ENCODE measurements around the gene ZNF561. TPM values are rescaled to one million over a fixed set of nuclear protein-coding genes. Genes with fewer than 3 reads are reported as not detected.

Gene ZNF561
- total RNA-seq, 6 experiments from 2014 or later = 25.0 to 31.6 (median 26.3) TPM

DNA sequence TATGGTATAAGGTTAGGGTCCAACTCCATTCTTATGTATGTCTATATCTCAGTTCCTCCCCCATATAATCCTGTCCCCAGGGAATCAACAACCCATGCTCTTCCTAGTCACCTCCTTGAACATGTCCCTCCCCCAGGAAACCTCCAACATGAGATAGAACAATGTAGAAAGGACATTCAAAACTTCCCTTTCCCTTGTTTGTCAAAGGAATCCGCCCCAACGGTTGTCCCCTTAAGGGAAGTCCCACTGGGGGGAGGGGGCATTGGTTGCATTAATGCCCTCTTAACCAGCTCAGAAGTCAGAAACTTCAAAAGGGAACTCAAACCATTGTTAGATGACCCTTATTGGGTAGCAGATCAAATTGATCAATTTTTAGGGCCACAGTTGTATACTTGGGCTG is 6.8 kb upstream of the ZNF561 start:
- TF ChIP-seq, protein P1, sequence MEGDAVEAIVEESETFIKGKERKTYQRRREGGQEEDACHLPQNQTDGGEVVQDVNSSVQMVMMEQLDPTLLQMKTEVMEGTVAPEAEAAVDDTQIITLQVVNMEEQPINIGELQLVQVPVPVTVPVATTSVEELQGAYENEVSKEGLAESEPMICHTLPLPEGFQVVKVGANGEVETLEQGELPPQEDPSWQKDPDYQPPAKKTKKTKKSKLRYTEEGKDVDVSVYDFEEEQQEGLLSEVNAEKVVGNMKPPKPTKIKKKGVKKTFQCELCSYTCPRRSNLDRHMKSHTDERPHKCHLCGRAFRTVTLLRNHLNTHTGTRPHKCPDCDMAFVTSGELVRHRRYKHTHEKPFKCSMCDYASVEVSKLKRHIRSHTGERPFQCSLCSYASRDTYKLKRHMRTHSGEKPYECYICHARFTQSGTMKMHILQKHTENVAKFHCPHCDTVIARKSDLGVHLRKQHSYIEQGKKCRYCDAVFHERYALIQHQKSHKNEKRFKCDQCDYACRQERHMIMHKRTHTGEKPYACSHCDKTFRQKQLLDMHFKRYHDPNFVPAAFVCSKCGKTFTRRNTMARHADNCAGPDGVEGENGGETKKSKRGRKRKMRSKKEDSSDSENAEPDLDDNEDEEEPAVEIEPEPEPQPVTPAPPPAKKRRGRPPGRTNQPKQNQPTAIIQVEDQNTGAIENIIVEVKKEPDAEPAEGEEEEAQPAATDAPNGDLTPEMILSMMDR (IDR thresholded peaks at IDR 0.05) = no peak
- Mint-ChIP-seq H3K9me3 (no peaks in the 10 kb centered on the region), H3K4me3 (no peak overlapping the region), H3K4me1 (ENCODE audit: low read depth) (peaks cover 16% of the 10 kb centered on the region; the same call in 1 of the 2 replicates), H3K27ac (no peak overlapping the region), H3K36me3 (ENCODE audit: low read depth) (peaks cover 26% of the 10 kb centered on the region), H3K27me3 (ENCODE audit: insufficient read depth) (peaks cover 1% of the 10 kb centered on the region; the same call in 1 of the 2 replicates)
- DNase-seq = no peak

DNA sequence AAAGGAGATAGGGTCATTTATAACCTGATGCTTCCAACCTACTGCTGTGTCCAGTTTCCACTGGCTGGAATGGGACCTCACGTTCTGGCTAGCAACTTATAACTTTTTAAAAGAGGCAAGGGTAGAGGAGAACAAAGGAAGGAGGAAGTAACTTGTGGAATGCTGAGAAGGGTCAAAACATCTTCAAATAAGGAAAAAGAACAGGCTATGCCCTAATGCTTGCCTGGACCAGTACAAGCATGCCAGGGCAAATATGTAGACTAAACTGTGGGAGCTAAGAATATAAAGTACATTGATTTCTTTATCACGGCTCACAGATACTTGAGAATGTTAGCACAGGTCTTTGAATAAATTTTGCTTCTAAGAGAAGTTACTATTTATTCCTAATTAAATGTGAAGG is 1.5 kb upstream of the ZNF561 start:
- Mint-ChIP-seq H3K4me1 (ENCODE audit: low read depth) (peaks cover 30% of the 10 kb centered on the region), H3K36me3 (ENCODE audit: low read depth) (peaks cover 28% of the 10 kb centered on the region), H3K9me3 (peaks cover 8% of the 10 kb centered on the region; the same call in 1 of the 2 replicates), H3K27ac (peak overlapping the region; percentile 61), H3K4me3 (peak overlapping the region; percentile 53), H3K27me3 (ENCODE audit: insufficient read depth) (peaks cover 5% of the 10 kb centered on the region)
- TF ChIP-seq, protein P1 (IDR thresholded peaks at IDR 0.05) = no peak
- DNase-seq = no peak

DNA sequence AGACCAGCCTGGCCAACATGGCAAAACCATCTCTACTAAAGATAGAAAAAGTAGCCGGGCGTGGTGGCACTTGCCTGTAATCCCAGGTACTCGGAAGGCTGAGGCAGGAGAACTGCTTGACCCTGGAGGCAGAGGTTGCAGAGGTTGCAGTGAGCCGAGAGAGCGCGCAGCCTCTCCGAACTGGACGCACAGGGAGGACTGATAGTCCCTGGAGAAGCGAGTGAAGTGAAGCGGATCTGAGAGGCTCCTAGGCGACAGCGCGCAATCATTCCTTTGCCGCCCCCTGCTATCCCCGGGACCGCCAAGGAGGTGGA is 233 bp downstream of the ZNF561 start:
- peak overlapping the region; percentile 100 for H3K27ac Mint-ChIP-seq
- H3K36me3 Mint-ChIP-seq (ENCODE audit: low read depth) = peaks cover 33% of the 10 kb centered on the region
- H3K4me3 Mint-ChIP-seq = peak overlapping the region; percentile 100

DNA sequence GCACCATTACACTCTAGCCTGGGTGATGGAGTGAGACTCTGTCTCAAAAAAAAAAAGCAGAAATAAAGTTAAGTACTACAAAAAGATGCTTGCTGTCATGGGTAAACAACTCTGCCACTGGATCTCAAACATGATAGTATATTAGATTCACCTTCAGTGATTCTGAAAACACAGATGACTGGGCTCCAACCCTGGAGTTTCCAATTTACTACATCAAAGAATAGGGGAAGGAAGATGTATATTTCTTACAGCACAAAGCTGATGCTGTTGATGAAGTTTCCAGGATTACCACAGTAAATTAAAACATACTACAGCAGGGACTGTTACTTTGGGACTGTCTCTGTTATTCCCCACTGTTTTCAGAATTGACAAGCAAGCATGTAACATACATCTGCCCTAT is 5.2 kb downstream of the ZNF561 start:
- Mint-ChIP-seq H3K4me1 (ENCODE audit: low read depth) (no peaks in the 10 kb centered on the region), H3K27me3 (ENCODE audit: insufficient read depth) (no peaks in the 10 kb centered on the region; the same call in 1 of the 2 replicates), H3K4me3 (no peak overlapping the region), H3K9me3 (peaks cover 31% of the 10 kb centered on the region), H3K27ac (no peak overlapping the region), H3K36me3 (ENCODE audit: low read depth) (peaks cover 62% of the 10 kb centered on the region)
- no peak for DNase-seq
- TF ChIP-seq, protein P1 (IDR thresholded peaks at IDR 0.05) = no peak

More for the DNA sequence above, 233 bp downstream of the ZNF561 start:
- no peak for DNase-seq
- TF ChIP-seq, protein P1 (IDR thresholded peaks at IDR 0.05) = no peak
- Mint-ChIP-seq H3K27me3 (ENCODE audit: insufficient read depth) (peaks cover 4% of the 10 kb centered on the region), H3K9me3 (peaks cover 8% of the 10 kb centered on the region; the same call in 1 of the 2 replicates), H3K4me1 (ENCODE audit: low read depth) (peaks cover 26% of the 10 kb centered on the region)

DNA sequence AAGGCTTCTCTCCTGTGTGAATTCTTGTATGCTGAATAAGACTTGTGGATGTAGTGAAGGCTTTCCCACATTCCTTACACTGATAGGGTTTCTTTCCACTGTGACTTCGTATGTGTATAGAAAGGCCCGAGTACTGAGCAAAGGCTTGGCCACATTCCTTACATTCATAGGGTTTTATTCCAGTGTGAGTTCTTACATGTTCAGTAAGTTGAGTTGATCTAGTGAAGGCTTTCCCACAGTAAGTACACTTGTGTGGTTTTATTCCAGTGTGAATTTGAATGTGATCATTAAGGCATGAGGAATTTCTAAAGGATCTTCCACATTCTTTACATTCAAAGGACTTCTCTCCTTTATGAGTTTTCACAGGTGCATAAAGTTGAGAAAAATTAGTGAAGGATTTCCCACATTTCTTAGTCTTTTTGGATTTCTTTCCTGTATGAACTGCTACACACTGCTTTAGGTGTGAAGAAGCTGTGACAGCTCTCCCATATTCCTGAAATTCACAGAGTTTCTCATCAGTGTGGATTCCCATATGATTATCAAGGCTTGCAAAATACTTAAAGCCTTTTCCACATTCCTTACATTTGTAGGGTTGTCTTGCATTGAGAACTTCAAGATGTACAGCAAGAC is 10.4 kb downstream of the ZNF561 start:
- H3K4me1 Mint-ChIP-seq (ENCODE audit: low read depth) = no peaks in the 10 kb centered on the region
- H3K27ac Mint-ChIP-seq = no peak overlapping the region
- peaks cover 2% of the 10 kb centered on the region; the same call in 1 of the 2 replicates for H3K27me3 Mint-ChIP-seq (ENCODE audit: insufficient read depth)
- peaks cover 78% of the 10 kb centered on the region for H3K36me3 Mint-ChIP-seq (ENCODE audit: low read depth)
- TF ChIP-seq, protein P1 (IDR thresholded peaks at IDR 0.05) = no peak
- no peak overlapping the region for H3K4me3 Mint-ChIP-seq
- peaks cover 69% of the 10 kb centered on the region for H3K9me3 Mint-ChIP-seq
- DNase-seq = no peak

Data from HFFc6 (cell line).